HG03354 (cell line): ENCODE results near the gene JAZF1.

Source experiments
- ATAC-seq: cut with Tn5 transposase; IDR thresholded peaks from one replicate; pipeline ENCODE4 v1.9.1; 2021; ENCODE audit warnings: mild to moderate bottlenecking; ENCODE audit not compliant: unreplicated experiment, poor library complexity, severe bottlenecking

The JAZF1 gene

GRCh38 chr7:28142650-28143049, 37.9 kb downstream of the JAZF1 start:
- ATAC-seq: no peak

DNA sequence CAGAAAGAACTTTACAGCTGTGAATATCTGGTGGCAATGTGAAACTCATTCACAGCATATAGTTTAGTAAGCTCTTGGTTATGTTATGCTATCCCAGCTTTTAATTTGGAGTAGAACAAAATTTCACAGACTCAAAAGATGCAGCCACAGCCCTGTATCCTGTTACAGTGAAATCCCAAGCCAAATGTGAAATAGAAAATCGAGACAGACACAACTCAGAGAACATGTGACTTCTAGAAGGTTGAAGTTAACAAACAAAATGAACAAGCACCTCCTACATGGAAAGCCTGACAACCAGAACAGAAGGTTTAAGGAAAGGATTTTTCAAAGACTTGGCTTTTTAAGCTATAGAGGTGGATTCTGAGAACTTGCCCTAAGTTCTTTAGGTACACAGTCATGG, 39.6 kb downstream of the JAZF1 start:
- no peak for ATAC-seq

GRCh38 chr7:28138837-28139236, 41.8 kb downstream of the JAZF1 start:
- no peak for ATAC-seq

GRCh38 chr7:28137463-28137862, 43.1 kb downstream of the JAZF1 start:
- ATAC-seq: no peak

- ATAC-seq: no peak
These were observed 43.7 kb downstream of the JAZF1 start for GRCh38 chr7:28136885-28137284.

DNA sequence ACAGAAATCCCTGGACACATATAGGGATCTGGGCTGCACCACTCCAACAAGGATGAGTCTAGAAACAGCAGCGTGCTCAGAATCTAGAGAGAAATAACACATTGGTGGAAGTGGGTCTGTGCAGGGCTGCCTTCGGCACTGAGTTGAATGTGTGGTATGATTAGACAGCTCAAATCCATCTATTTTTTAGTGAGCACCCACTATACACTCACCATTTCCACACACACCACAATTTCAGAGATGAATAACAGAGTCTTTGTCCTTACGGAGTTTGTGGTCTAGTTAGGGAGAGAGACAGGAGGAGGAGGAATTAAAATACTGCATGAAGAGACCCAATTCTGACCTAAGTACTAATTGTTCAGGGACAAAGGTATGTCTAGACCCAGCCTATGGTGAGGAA, 44.2 kb downstream of the JAZF1 start:
- no peak for ATAC-seq

DNA sequence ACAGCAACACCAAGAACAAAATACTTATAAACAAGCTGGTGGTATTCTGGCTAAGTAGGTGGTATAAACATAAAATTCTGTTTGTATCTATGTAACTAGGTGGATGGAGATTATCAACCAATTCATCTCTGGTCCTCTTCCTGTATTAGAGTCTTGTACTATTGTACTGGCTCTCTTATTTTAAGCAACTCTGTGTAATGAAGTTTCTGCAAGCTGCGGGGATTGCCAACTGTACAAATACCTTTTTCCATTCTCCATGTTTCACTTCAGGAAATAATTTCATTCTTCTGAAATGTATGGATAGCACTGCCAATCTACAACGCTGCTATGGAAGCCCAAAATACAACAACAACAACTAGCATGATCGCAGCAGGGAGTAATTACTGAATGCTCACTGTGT, 44.8 kb downstream of the JAZF1 start:
- ATAC-seq: no peak

DNA sequence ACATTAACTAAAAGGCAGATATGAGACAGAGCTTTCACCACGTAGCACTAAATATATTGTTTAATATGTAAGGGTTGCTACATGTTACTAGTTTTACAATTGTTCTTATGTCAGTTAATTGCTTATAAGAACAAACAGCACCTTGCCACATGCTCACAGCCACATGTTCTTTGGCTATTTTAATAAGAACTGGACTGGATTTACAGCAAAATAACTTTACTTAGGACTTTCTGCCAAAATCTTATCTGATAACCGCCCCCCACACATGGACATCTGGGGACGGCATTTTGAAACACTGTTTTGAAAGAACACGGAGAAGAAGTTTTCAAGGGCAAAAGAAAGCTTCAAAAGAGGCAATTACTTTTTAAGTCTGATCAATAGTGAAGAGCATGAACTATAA, 45.3 kb downstream of the JAZF1 start:
- ATAC-seq: no peak

DNA sequence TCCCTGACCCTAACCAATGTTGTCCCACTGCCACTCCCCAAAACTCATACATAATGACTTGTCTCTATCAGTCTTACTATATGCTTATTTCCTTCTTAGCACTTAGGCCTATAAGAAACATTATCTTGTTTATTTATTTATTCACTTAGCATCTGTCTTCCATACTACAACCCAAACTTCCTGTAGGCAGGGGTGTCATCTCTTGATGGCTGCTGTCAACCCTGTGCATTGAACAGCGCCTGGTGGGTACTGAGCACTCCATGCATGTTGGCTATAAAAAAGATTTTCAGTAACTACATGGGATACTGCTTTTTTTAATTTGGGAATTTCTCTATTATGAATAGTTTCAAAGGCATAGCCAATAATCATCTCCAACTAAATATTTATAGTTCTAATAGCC, 46.7 kb downstream of the JAZF1 start:
- ATAC-seq: no peak

DNA sequence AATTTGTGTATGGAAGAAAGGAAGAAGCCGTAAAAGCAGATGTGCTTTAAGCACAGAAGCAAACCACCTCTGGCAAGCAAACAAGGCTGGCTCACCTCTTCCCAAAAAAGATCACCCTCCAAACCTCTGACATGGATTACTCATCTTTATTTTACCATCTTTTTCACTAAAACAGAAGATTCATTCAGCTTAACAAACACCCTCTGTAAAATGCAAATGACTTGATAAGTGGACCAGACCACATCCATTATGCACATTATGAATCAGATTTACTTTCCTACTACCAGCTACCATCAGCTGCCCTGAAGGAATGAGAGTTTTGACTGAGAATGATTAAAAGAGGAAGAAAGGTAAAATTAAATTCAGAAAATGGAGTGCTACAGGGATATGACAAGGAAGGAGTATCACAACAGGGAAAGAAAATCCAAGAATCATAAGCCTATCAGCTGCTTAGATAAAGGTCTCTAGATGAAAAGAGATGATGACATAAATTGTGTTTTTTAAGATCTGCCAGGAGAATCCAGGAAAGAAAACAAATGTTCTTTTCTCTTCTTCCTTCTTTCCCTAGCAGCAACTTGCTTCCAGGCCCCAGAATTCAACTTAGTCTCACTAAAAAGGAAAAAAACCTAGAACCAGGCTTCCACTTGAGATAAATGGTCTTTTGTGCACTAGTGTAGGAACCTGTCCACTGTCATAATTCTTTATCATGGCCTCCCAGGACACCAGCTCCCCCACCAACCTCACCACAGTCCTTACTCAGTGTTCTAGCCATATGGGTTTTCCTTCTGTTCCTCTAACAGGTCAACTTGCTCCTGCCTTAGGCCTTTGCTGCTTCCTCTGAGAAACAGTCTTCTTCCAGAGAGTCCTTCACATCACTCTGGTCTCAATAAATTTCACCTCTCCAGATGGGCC, 47.4 kb downstream of the JAZF1 start:
- ATAC-seq: no peak

DNA sequence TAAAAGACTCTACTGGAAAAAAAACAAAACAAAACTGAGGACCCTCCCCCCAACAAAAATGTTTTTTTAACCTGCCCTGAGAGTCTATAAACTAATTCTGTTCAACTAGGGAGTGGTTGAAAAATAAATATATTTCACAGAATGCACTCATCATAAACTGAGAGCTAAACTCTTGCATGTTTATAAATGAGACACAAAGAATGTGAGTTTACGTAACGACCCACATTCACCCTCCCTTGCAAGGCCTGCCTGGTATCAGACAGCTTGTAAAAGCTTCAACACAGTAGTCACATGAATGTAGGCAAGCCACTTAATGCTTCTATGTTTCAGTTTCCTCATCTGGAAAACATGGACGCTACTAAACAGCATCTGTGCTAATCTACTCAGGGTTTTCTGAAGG, 50.3 kb downstream of the JAZF1 start:
- ATAC-seq: no peak

- no peak for ATAC-seq
These were observed 52.0 kb downstream of the JAZF1 start for GRCh38 chr7:28128608-28129007.

GRCh38 chr7:28126410-28127041, 54.1 kb downstream of the JAZF1 start:
- no peak for ATAC-seq

DNA sequence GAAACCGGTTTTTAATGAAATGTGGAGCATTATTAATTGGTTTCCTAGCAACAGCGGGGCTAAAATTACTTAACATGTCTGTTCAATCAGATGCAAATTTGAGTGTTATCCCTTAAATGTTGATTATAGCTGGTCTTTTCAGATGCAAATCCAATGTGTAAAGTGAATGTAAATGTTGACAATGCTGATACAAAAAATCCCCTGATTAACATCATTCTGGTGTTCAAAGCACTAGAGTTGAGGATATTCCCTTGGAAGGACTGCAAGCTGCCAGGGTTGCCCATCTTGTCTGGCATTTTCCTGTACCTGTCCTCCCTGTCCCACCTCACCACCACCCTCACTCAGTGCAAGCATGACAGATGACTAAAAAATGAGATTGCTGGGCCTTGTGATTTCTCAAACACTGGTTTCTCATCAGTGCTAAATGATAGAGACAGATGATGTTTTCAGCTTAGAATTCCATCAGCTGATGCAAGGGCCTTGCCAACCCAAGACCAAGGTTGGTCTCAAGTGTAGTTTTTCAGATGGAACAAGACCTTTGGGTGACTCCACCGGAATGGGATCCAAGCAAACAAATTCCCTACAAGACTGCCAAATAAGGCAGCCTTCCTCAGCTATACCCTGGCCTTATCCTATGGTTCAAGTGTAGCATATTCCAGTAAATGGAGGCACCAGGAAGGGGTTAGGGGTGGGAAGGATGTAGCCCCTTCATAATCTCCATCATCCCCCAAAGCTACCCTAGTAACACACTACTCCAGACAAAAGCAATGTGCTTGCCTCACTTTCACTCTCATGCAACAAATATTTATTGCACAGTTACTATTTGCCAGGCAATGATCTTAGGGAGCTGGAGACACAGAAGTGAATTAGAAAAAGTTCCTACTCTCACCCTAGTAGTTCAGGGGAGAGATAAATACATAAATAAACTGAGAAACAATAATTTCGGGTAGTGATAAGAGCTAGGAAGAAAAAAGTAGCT, 54.9 kb downstream of the JAZF1 start:
- no peak for ATAC-seq

DNA sequence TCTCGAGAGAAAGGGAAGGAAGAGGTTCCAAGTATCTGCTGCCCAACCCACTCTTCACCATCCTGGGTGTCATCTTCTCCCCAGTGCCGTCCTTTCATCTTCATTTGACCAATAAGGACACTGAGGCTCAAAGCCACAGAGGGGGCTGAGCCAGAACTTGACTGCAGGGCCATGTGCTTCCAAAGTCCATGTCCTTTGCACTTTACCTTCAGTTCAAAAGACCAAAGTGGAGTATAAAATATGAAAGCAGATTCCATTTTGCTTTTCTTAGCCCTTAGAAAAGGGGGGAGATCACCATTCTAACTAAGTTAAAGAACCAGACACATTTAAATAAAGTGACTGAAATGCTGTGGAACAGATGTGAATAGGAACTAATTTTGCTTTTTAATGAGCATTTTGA, 56.2 kb downstream of the JAZF1 start:
- no peak for ATAC-seq

DNA sequence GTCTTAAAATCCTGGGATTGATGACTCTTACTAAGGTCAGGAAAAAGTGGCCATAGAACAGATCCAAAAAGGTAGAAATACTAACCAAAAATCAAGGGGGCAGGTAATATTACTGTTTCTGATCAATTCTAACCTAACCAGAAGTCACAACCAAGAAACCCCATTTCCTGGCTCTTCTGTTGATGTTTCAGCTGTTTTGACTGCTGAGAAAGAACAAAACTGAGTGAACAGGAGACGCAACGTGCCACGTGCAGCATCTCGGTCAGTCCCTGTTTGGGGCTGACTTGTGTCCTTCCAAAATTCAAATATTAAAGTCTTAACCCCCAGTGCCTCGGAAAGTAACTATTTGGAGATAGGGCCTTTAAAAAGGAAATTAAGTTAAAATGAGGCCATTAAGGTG, 56.8 kb downstream of the JAZF1 start:
- no peak for ATAC-seq

DNA sequence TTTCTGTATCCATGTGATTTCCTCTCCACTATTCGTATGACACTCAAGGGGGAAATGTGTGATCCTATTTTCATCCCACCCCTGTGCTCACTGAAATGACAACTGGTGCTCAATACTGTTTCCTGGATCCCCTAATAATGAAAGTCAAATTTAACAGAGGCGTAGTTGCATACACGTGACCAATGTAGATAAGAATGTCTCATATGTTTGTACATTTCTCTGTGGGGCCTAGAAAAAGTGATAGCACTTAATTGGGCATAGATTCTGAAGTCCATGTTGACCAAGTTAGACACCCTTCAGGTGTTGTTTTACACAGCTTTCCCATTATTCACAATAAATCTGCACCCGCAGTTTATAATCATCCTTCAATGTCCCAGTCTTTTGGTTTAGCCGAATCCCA, 59.1 kb downstream of the JAZF1 start:
- ATAC-seq: no peak

- ATAC-seq: no peak
These were observed 64.6 kb downstream of the JAZF1 start for GRCh38 chr7:28116041-28116440.

DNA sequence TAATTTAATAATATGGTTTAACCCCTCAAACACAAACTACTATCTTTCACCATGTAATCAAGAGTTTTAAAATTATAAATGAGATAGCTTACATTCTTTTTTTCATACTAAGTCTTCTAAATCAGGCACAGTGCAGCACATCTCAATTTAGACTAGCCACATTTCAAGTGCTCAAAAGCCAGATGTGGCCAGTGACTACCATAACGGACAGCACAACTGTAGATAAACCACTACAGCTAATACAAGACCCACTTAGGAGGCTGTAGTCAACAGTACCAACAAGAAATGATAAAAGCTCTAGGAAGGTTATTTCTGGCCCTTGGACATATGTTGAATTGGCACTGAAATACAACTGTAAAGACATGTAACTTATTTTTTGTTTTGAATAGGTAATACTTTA, 65.3 kb downstream of the JAZF1 start:
- ATAC-seq: no peak

GRCh38 chr7:28114056-28114455, 66.5 kb downstream of the JAZF1 start:
- ATAC-seq: no peak
